Measurements from ENCODE around the gene RAPGEF3.

The RAPGEF3 gene

GRCh38 chr12:47722136-47722834, 36.4 kb downstream of the RAPGEF3 start:
- no peak for DNase-seq
- H3K27me3 ChIP-seq: no peaks in the 10 kb centered on the region

GRCh38 chr12:47721431-47721973, 37.2 kb downstream of the RAPGEF3 start:
- no peaks in the 10 kb centered on the region for H3K27me3 ChIP-seq
- H3K9me3 ChIP-seq: no peaks in the 10 kb centered on the region
- TF ChIP-seq CTCF (IDR thresholded peaks at IDR 0.05; ENCODE audit: low read depth, low read length): no peak
- peaks cover 4% of the 10 kb centered on the region for H3K4me1 ChIP-seq
- no peak overlapping the region for H3K4me3 ChIP-seq (ENCODE audit: low read depth, low read length)
- no peaks in the 10 kb centered on the region for H3K36me3 ChIP-seq
- no peak for DNase-seq

More at GRCh38 chr12:47722136-47722834, 36.4 kb downstream of the RAPGEF3 start:
- no peaks in the 10 kb centered on the region for H3K36me3 ChIP-seq
- no peak overlapping the region for H3K4me3 ChIP-seq (ENCODE audit: low read depth, low read length)
- no peaks in the 10 kb centered on the region for H3K9me3 ChIP-seq
- TF ChIP-seq CTCF (IDR thresholded peaks at IDR 0.05; ENCODE audit: low read depth, low read length): no peak
- H3K4me1 ChIP-seq: peaks cover 4% of the 10 kb centered on the region

DNA sequence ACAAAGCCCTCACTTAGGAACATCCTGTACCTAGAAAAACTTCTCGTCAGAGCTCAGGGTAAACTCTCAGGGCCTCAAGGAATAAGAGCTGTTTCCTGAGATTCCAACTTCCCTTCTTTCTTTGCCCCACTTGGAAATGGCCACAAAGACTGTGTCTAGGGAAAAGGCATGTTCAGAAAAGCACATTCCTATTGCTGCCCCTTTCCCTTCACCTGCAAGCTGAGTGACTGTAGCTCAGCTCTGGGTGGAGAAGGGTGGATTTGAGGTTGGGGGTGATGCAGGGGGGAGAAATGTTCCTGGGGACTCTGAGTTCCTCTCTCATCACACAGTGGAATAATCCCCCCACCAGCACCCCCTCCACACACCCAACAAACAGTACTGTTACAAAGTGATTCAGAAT, 40.1 kb downstream of the RAPGEF3 start:
- Histone ChIP-seq H3K27me3 (no peaks in the 10 kb centered on the region), H3K9me3 (no peaks in the 10 kb centered on the region), H3K36me3 (no peaks in the 10 kb centered on the region), H3K4me1 (peaks cover 4% of the 10 kb centered on the region), H3K4me3 (ENCODE audit: low read depth, low read length) (no peak overlapping the region)
- TF ChIP-seq CTCF (IDR thresholded peaks at IDR 0.05; ENCODE audit: low read depth, low read length): no peak
- DNase-seq: no peak

GRCh38 chr12:47717443-47718193, 41.1 kb downstream of the RAPGEF3 start:
- no peaks in the 10 kb centered on the region for H3K9me3 ChIP-seq
- H3K4me3 ChIP-seq (ENCODE audit: low read depth, low read length): no peak overlapping the region
- peak; percentile 77 for DNase-seq
- H3K27me3 ChIP-seq: no peaks in the 10 kb centered on the region
- H3K4me1 ChIP-seq: peaks cover 4% of the 10 kb centered on the region
- peak; percentile 86 for TF ChIP-seq CTCF (IDR thresholded peaks at IDR 0.05; ENCODE audit: low read depth, low read length)
- no peaks in the 10 kb centered on the region for H3K36me3 ChIP-seq

- no peaks in the 10 kb centered on the region for H3K9me3 ChIP-seq
- DNase-seq: no peak
- H3K4me1 ChIP-seq: peaks cover 4% of the 10 kb centered on the region
- TF ChIP-seq CTCF (IDR thresholded peaks at IDR 0.05; ENCODE audit: low read depth, low read length): no peak
- H3K4me3 ChIP-seq (ENCODE audit: low read depth, low read length): no peak overlapping the region
- H3K27me3 ChIP-seq: no peaks in the 10 kb centered on the region
- no peaks in the 10 kb centered on the region for H3K36me3 ChIP-seq
Observed at GRCh38 chr12:47717046-47717442, 41.6 kb downstream of the RAPGEF3 start.
